Measurements from ENCODE around the gene GSK3B.

- no peak for TF ChIP-seq CTCF (optimal IDR thresholded peaks at IDR 0.05 in 1 of 3, IDR thresholded peaks at IDR 0.05 in 1 of 3, conservative IDR thresholded peaks at IDR 0.05 in 1 of 3; ENCODE audit: extremely low read depth in 1 of 3, insufficient read depth in 2 of 3, low read length in 3 of 3)
- no peak for TF ChIP-seq EZH2 (IDR thresholded peaks at IDR 0.05; ENCODE audit: low read length)
Observed at GRCh38 chr3:119808843-119809242, 285.4 kb downstream of the GSK3B start.
